HepG2 (cell line): Measurements from ENCODE around the gene RGS10.

Experiments used
- CTCF ChIP-seq: sonication (generic); formaldehyde crosslinking; IDR thresholded peaks from 2 replicates; pipeline ENCODE4 v1.5.0; 2020; ENCODE audit warnings: mild to moderate bottlenecking, missing genetic modification reagents, moderate library complexity
- ESRRA ChIP-seq: sonication (generic); formaldehyde crosslinking; IDR thresholded peaks from 2 replicates; pipeline ENCODE4 v1.5.1; 2020; ENCODE audit warnings: mild to moderate bottlenecking, low read depth, missing genetic modification reagents
- NPAS2 ChIP-seq: sonication (generic); formaldehyde crosslinking; IDR thresholded peaks from 2 replicates; pipeline ENCODE4 v1.8.0; 2022; ENCODE audit warnings: mild to moderate bottlenecking, missing genetic modification reagents, borderline replicate concordance
- POLR2AphosphoS5 ChIP-seq: IDR thresholded peaks from 2 replicates; pipeline ENCODE4 v1.6.1; 2012; ENCODE audit warnings: low read depth, low read length
- ZNF724P ChIP-seq: sonication (generic); formaldehyde crosslinking; IDR thresholded peaks from 2 replicates; pipeline ENCODE4 v1.8.0; 2022; ENCODE audit warnings: missing genetic modification reagents, borderline replicate concordance
- TF ChIP-seq, protein P1 (sequence below): sonication (generic); formaldehyde crosslinking; IDR thresholded peaks from 2 replicates; pipeline ENCODE4 v1.4.0; 2020; ENCODE audit warnings: missing genetic modification reagents, mild to moderate bottlenecking, borderline replicate concordance

DNA sequence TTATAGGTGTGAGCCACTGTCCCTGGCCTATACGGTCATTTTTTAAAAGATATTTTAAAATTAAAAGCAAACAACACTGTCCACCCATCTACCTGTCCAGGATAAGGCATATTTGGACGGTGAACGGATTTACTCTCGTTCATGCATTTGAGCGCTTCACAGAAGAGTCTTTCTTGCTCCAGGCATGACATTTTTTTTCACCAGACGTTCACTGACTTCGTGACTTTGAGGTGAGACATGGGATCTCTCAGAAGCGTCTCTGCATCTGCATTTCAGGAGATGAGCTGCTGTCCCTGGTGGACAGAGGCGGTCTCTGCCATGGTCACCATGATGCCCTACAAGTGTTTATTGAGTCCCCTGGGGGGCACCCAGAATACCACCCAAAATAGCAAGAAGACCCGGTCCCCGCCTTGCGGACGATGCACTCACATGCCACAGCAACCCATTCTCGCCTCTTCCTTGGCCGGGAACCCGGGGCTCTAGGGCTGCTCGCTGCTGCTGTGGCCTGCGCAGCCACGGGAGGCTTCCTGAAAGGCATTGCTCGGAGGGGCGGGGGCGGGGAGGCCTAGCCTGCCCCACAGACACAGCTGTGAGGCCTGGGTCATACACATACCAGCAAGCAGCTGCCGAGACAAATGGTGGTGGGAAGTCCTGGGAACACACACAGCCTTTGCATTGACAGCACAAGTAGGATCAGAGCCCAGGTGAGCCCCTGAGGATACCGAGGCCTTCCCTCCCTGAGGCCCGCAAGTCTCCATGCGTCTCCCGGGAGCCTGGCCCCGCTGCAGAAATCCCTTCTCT, 84.4 kb downstream of the RGS10 start:
- TF ChIP-seq ESRRA (CRISPR knock-in tag) (no peak), CTCF (CRISPR knock-in tag) (no peak), NPAS2 (CRISPR knock-in tag) (no peak), POLR2AphosphoS5 (no peak), ZNF724P (CRISPR knock-in tag) (no peak)
- TF ChIP-seq, protein P1, sequence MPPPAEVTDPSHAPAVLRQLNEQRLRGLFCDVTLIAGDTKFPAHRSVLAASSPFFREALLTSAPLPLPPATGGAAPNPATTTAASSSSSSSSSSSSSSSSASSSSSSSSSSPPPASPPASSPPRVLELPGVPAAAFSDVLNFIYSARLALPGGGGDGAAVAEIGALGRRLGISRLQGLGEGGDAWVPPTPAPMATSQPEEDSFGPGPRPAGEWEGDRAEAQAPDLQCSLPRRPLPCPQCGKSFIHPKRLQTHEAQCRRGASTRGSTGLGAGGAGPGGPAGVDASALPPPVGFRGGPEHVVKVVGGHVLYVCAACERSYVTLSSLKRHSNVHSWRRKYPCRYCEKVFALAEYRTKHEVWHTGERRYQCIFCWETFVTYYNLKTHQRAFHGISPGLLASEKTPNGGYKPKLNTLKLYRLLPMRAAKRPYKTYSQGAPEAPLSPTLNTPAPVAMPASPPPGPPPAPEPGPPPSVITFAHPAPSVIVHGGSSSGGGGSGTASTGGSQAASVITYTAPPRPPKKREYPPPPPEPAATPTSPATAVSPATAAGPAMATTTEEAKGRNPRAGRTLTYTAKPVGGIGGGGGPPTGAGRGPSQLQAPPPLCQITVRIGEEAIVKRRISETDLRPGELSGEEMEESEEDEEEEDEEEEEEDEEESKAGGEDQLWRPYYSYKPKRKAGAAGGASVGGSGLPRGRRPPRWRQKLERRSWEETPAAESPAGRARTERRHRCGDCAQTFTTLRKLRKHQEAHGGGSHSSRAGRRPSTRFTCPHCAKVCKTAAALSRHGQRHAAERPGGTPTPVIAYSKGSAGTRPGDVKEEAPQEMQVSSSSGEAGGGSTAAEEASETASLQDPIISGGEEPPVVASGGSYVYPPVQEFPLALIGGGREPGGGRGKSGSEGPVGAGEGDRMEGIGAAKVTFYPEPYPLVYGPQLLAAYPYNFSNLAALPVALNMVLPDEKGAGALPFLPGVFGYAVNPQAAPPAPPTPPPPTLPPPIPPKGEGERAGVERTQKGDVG (CRISPR knock-in tag), result no peak
